Ascending aorta (tissue), 2 donors: ENCODE data around the gene CCDC127. TPM values are rescaled to one million over a fixed set of nuclear protein-coding genes. Genes with fewer than 3 reads are reported as not detected.
A peak's percentile ranks its signal among the peaks of the same experiment; 100 is the strongest.

Experiments used
- DNase-seq, 2 donors: peaks; one replicate each; pipeline ENCODE4 v3.0.0-alpha.2; 2019; ENCODE audit warnings: low spot score in 2 of 2
- H3K27ac ChIP-seq, 2 donors: fragments of 200-600 bp; sonication (generic); one replicate each; pipeline ENCODE4 v1.5.1; 2016 to 2017; ENCODE audit warnings: mild to moderate bottlenecking in 1 of 2
- H3K27me3 ChIP-seq: fragments of 200-600 bp; sonication (generic); one replicate; pipeline ENCODE4 v1.5.1; 2017
- H3K36me3 ChIP-seq, 2 donors: fragments of 200-600 bp; sonication (generic); one replicate each; pipeline ENCODE4 v1.5.1; 2016
- H3K4me1 ChIP-seq, 2 donors: fragments of 200-600 bp; sonication (generic); one replicate each; pipeline ENCODE4 v1.5.1; 2016 to 2017; ENCODE audit warnings: mild to moderate bottlenecking in 1 of 2
- H3K4me3 ChIP-seq, 2 donors: fragments of 200-600 bp; sonication (generic); one replicate each; pipeline ENCODE4 v1.5.1; 2016 to 2017; ENCODE audit warnings: mild to moderate bottlenecking in 1 of 2
- H3K9me3 ChIP-seq, 2 donors: fragments of 200-600 bp; sonication (generic); one replicate each; pipeline ENCODE4 v1.5.1; 2016
- intact Hi-C: fragments of 100-400 bp; cut with DNase I; formaldehyde crosslinking; loops from one replicate; pipeline ENCODE4 v1.15.1; 2023
- total RNA-seq: library from RNA; depleted of rRNA; stranded (reverse); fragments of >200 nt; gene quantifications from one replicate; pipeline ENCODE4 v1.1.0, GENCODE V29; 2016
- TF ChIP-seq, protein P1 (sequence below), 3 experiments: fragments of 200-600 bp in 2 of 3; fragments of 450-650 bp in 1 of 3; sonication (generic) in 2 of 3; IDR thresholded peaks; one replicate each; pipeline ENCODE4 v1.5.1; 2016 to 2019; ENCODE audit warnings: antibody characterized with exemption in 3 of 3, mild to moderate bottlenecking in 1 of 3, moderate library complexity in 1 of 3

Gene CCDC127
- total RNA-seq, 1 donor from 2014 or later: 6.1 TPM

DNA sequence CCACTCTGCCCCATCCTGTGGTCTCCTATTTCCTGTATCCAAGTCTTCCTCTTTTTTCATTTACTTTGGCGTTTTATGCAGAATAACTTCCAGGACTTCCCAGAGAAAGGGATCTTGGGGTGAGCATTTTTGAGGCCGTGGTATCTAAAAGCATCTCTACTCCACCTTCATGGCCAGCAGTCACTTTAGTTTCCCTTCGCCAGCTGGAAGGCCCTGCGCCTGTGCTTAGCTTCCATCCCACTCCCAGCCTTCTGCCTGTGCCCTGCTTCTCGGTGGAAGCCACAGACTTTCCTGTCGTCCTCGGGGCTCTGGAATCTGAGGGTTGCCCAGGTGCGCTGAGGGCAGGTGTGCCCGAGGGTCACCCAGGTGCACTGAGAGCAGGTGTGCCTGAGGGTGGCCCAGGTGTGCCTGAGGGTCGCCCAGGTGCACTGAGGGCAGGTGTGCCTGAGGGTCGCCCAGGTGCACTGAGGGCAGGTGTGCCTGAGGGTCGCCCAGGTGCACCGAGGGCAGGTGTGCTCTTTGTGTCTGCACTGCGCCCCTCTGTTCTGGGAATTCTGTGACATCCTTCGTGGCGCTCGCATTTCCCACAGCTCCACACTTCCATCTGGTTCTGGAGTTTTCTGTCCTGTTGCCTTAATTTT lies 59.0 kb downstream of the CCDC127 start:
- no peaks in the 10 kb centered on the region for H3K36me3 ChIP-seq
- no peaks in the 10 kb centered on the region for H3K4me1 ChIP-seq
- H3K27me3 ChIP-seq: no peaks in the 10 kb centered on the region
- no peak overlapping the region for H3K4me3 ChIP-seq
- H3K9me3 ChIP-seq: no peaks in the 10 kb centered on the region
- TF ChIP-seq, protein P1, sequence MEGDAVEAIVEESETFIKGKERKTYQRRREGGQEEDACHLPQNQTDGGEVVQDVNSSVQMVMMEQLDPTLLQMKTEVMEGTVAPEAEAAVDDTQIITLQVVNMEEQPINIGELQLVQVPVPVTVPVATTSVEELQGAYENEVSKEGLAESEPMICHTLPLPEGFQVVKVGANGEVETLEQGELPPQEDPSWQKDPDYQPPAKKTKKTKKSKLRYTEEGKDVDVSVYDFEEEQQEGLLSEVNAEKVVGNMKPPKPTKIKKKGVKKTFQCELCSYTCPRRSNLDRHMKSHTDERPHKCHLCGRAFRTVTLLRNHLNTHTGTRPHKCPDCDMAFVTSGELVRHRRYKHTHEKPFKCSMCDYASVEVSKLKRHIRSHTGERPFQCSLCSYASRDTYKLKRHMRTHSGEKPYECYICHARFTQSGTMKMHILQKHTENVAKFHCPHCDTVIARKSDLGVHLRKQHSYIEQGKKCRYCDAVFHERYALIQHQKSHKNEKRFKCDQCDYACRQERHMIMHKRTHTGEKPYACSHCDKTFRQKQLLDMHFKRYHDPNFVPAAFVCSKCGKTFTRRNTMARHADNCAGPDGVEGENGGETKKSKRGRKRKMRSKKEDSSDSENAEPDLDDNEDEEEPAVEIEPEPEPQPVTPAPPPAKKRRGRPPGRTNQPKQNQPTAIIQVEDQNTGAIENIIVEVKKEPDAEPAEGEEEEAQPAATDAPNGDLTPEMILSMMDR (IDR thresholded peaks at IDR 0.05): no peak
- peak in 1 of 2 donors; percentile 44 for DNase-seq
- intact Hi-C loops: no loop called here
- H3K27ac ChIP-seq: no peak overlapping the region

DNA sequence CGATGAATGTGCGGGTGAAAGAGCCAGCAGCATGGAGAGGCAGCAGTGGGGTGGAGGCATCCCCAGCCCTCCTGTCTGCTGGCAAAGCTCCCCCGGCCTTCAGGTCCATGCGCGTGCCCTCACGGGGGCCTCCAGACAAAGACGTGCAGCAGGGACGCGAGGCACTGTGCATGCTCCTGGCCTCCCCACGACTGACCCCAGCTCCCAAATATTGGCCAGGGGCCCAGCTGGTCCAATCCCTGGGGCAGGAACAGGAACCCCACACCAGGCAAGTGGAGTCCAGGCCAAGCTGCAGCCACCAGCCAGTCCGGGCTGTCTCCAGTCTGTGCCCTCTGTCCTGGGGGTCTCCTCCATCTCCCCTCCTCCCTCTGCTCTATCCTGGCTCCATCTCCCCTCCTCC lies 60.2 kb downstream of the CCDC127 start:
- no peaks in the 10 kb centered on the region for H3K9me3 ChIP-seq
- DNase-seq: peak in 1 of 2 donors; percentile 34
- no peaks in the 10 kb centered on the region for H3K4me1 ChIP-seq
- H3K4me3 ChIP-seq: no peak overlapping the region
- intact Hi-C loops: no loop called here
- H3K27me3 ChIP-seq: no peaks in the 10 kb centered on the region
- H3K36me3 ChIP-seq: no peaks in the 10 kb centered on the region
- no peak overlapping the region for H3K27ac ChIP-seq
- TF ChIP-seq, protein P1 (IDR thresholded peaks at IDR 0.05): no peak

DNA sequence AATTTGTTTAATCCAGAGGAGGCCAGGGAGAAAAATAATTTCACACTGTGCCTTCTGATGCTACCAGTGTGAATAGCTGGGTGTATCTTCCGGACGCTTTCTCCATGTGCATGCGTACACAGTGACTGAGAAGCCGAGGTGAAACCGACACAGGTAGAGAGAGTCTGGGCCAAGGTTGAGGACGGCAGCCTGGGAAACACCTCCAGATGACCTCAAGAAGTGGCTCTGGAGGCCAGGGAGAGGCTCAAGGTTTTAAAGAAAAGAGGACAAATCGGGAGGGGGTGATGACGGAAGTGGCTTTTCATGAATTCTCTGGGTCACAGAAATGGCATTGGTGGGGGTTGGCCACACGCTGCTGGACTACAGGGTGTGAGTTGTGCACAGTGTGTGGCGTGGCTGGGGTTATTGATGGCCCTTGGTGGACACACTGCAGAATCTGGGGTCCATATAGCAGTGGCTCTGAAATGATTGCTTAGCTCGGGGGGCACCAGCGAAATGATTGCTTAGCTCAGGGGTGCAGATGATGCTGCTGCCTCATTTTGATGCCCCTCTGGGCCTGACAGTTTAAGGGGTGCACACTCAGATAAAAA lies 60.7 kb downstream of the CCDC127 start:
- intact Hi-C loops: no loop called here
- H3K36me3 ChIP-seq: no peaks in the 10 kb centered on the region
- DNase-seq: peak in 1 of 2 donors; percentile 40

DNA sequence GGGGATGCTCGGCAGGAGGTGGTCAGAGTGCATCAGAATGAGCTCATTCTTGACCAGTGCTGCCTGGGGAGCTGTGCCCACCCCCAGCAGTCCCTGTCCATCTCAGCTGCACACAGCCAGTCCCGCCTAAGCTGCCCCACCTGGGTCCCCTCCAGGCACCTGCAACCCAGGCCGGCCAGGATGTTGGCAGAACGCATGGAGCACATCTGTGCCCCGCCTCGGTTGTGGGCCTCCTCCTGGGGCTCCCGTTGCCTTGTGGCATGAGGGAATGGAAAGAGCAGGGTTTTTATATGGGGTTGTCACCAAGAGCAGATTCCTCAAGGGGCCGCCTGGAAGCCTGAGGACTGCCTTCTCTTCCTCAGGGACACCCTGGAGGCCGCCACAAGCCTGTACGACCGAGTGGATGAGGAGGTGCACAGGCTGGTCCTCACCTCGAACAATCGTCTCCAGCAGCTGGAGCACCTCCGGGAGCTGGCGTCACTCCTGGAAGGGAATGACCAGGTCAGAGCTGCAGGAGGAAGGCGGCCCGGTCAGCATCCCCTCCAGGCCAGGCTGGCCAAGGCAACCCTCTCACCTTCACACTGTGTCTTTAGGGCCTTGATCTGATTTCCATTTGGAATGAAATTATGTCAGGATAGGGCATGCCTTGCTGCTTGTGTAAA lies 61.4 kb downstream of the CCDC127 start:
- no peaks in the 10 kb centered on the region for H3K36me3 ChIP-seq
- no peaks in the 10 kb centered on the region for H3K9me3 ChIP-seq
- H3K27me3 ChIP-seq: no peaks in the 10 kb centered on the region
- H3K4me1 ChIP-seq: no peaks in the 10 kb centered on the region
- DNase-seq: peak in 1 of 2 donors; percentile 40
- no peak overlapping the region for H3K27ac ChIP-seq
- TF ChIP-seq, protein P1 (IDR thresholded peaks at IDR 0.05): no peak
- intact Hi-C loops: no loop called here
- H3K4me3 ChIP-seq: no peak overlapping the region

More for the DNA sequence above, 60.7 kb downstream of the CCDC127 start:
- H3K9me3 ChIP-seq: no peaks in the 10 kb centered on the region
- no peaks in the 10 kb centered on the region for H3K4me1 ChIP-seq
- no peaks in the 10 kb centered on the region for H3K27me3 ChIP-seq
- H3K4me3 ChIP-seq: no peak overlapping the region
- TF ChIP-seq, protein P1 (IDR thresholded peaks at IDR 0.05): no peak
- no peak overlapping the region for H3K27ac ChIP-seq

DNA sequence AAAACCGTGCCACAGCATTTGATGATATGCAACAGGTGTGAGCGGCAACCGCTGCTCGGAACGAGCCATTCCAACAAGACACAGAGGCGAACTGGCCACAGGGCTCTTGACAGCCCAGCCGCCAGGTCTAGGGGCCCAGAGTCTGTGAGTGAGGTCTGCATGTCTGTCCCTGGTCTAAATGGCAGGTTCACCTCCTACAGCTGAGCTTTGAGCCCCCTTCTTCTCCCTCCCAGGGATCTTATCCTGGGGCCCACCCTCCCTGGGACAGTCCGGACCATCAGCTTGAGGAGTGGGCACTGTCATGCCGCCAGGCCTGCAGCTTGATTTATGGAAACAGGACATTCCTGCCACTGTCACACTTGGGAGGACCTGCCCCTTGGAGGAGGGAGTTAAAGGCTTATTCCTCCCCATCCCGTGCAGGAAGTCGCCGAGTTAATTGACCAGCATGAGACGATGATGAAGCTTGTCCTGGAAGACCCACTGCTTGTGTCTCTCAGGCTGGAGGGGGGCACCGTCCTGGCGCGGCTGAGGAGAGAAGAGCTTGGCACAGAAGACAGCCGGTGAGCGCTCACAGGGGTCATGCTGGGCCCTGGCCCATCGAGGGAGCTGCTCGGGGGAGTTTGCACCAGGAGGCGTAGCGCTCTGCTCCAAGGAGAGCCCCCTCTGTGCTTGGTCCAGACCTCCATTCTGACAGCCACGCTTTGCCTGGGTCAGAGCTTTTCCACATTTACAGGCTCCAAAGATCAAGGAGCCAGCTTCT lies 62.1 kb downstream of the CCDC127 start:
- intact Hi-C loops: no loop called here
- Histone ChIP-seq H3K27ac (no peak overlapping the region), H3K27me3 (no peaks in the 10 kb centered on the region), H3K4me3 (no peak overlapping the region), H3K36me3 (no peaks in the 10 kb centered on the region), H3K9me3 (no peaks in the 10 kb centered on the region), H3K4me1 (no peaks in the 10 kb centered on the region)
- DNase-seq: no peak
- TF ChIP-seq, protein P1 (IDR thresholded peaks at IDR 0.05): no peak
